Activated CD4-positive, alpha-beta T cell treated with anti-CD3 and anti-CD28 coated beads for 1 hour (primary cell): ENCODE results near the gene SIGLEC1.

Experiments
- DNase-seq: peaks from one replicate; pipeline ENCODE4 v3.0.0-alpha.2; 2020

Gene SIGLEC1

DNA sequence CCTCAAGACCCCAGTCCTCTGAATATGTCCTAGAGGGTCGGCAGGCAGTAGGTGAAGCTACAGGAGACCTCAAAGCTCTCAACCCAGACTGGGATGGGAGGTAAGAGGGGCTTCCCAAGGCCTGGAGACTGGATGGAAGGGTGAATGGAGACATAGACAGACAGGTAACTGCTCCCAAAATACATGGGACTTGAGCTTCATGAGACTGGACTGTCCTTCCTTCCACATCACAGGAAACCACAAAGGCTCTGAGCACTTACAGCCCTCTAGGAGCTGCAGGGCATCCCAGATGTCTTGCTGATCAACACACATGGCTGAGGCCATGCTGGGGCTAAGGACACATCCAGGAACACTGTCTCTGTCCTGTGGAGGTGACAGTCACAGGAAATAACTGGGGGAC lies 31.6 kb upstream of the SIGLEC1 start:
- DNase-seq, result no peak

DNA sequence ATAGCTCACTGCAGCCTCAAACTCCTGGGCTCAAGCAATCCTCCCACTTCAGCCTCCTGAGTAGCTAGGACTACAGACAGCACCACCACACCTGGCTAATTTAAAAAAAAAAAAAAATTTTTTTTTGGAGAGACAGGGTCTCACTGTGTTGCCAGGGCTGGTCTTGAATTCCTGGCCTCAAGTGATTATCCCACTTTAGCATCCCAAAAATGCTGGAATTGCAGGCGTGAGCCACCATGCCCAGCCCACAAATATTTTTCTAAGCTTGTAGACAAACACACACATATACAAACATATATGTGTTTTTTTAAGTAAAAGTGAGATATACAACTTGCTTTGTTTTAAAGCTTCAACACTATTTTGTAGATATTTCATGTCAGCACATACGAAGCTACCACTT lies 30.9 kb upstream of the SIGLEC1 start:
- no peak for DNase-seq

DNA sequence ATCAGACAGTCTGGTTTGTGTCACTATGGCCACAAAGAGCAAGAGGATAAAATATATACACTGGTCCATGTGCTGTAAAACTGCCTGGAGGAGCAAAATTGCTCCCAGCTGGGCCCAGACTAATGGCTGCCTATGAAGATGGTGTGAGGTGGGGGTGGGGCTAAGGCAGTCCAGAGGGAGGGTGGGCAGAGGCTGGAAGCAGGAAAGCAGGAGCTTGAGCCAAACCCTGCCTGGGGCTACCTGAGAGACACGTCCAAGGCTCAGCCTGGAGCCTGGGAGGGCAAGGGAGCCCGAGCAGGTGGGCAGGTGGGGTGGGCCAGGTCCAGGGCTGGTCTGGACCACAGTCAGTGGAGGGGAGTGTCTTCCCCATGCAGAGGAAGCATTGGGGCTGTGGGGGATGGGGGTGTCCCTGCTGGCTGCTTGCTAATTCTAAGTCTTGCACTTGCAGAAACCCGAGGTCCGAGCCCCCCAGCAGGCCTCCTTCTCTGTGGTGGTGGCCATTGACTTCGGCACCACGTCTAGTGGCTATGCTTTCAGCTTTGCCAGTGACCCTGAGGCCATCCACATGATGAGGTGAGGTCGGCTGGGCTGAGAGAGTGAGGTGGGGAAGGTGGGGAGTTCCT lies 29.5 kb upstream of the SIGLEC1 start:
- DNase-seq, result no peak

DNA sequence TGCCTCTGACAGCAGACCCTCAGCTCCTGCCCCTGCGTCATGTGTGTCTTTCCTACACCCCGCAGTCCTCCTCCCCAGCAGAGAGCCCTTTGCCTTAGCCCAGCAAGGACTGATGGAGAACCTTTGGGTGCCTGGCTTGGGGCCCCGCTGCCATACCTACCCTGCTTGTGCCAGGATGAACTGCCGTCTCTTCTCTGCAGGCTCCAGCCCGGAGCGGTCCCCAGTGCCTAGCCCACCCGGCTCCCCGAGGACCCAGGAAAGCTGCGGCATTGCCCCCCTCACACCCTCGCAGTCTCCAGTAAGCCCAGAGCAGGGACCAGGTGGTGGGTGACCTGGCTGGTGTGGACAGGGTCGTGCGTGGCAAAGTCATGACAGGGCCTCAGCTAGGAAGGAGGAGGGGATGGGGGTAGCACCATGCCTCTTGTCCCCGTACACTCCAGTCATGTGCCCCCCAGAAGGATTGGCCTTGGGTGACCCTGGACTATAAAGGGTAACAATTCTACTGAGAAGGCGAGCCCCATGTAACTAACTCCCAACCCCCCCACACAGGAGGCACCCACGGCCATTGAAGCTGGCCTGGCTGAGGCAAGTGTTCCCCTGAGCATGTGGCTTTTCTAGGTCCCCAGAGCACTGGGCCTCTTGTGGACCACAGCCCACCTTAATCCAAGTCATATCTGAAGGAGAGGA lies 28.4 kb upstream of the SIGLEC1 start:
- DNase-seq, result no peak

DNA sequence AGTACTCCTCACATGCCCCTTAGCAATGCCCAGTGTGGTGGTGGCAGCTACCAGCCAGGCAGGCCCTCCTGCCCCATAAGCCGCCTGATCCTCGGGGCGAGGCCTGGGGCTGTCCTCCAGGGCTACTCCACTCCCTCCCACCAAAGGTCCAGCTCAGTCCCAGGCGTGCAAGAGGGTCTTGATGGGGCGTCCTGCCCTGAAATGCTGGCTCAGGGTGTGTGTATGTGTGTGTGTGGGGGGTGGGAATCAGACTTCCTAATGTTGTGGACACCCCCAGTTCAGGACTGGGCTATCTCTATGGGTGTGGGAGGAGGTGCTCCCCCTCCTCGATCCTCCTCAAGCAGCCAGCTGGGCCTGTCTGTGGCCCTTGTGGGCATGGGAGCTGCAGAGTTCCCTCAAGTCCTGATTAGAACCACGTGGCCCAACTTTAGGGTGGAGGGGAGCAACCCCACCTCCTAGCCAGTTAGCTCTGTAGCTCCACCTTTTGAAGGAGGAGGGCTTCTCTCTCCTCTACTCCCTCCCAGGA lies 27.6 kb upstream of the SIGLEC1 start:
- no peak for DNase-seq

DNA sequence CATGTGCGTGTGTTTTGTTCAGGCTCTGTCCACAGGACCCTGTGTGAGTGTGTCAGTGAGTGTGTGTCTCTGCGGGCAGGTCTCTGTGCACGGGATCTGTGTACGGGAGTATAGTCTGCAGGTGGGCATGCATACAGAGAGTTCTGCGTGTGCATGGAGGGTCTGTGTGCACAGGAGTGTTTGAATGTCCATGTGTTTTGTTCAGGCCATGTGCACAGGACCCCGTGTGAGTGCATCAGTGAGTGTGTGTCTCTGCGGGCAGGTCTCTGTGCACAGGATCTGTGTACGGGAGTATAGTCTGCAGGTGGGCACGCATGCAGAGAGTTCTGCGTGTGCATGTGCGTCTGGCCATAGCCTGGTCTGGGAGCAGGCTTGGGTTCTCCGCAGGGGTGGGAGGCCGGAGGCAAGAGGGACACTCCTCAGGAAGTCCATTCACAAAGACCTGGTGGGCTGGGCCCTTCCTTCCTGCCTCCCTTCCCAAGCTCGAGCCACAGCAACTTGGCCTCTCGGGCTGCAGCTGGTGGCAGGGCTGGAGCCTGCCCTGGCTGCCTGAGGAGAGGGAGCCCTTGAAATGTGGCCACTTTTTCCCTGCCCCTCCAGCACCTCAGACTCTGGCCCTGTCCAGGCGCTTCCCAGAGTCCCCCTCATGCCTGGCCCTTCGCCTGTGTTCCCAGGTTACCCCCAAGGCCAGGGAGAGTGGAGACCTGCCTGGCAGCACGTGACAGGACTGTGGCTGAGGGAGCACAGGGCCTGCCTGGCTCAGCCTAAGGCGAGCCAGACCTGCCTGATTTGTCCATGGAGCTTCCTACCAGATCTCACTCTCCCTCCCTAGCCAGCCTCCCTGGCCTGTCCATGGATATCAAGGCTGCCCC lies 26.9 kb upstream of the SIGLEC1 start:
- no peak for DNase-seq

DNA sequence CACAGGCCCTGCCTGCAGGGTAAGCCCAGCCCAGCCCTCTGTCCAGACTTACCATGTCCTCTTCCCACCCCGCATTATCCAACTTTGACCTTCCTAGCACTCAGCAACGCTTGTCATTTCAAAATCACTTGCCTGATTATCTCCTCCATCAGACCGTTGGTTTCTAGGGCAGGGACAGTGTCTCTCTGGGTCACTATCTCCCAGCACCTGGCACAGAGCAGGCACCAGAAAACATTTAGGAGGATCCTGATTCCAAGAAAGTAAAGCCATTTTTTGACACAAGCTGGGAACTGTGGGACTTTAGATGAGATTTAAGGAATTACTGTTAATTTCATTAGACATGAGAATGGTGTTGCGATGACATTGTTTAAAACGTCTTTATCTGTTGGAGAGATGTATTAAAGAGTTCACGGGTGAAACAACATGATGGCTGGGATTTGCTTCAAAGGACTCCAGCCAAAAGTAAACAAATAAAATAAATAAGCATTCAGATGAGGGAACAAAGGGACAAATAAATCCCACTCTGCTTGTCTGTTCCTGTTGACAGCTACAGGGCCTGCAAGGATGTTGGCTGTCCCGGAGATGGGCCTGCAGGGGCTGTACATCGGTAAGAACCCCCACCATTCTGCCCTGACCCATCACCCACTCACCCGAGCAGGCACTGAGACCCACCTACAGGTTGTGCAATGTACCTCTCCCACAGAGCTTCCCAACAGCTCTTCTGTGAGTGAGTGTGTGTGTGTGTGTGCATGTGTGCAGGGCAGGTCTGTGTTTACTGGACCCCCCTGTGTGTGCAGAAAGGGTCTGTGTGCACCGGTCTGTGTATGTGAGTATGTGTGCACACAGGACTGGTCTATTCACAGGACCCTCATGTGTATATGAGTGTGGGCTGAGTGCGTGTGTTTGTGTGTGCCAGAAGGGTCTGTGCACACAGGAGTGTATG lies 26.0 kb upstream of the SIGLEC1 start:
- no peak for DNase-seq

DNA sequence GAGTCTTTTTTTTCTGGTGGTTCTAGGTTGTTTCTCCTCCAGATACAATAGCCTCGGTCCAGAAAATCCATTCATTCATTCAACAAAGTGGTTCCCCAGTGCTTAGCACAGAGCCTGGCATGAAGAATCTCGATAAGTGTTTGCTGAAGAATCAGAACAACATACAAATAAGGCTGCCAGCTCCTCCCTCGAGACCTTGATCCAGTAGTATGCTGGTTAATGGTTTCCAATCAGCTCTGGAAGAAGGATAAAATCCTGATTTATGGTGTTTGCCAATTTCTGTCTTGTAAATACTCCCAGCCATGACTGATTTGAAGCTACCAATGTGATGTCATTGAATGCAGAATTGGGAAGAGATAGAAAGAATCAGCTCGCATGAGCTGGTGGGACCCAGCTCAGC lies 23.4 kb upstream of the SIGLEC1 start:
- no peak for DNase-seq

DNA sequence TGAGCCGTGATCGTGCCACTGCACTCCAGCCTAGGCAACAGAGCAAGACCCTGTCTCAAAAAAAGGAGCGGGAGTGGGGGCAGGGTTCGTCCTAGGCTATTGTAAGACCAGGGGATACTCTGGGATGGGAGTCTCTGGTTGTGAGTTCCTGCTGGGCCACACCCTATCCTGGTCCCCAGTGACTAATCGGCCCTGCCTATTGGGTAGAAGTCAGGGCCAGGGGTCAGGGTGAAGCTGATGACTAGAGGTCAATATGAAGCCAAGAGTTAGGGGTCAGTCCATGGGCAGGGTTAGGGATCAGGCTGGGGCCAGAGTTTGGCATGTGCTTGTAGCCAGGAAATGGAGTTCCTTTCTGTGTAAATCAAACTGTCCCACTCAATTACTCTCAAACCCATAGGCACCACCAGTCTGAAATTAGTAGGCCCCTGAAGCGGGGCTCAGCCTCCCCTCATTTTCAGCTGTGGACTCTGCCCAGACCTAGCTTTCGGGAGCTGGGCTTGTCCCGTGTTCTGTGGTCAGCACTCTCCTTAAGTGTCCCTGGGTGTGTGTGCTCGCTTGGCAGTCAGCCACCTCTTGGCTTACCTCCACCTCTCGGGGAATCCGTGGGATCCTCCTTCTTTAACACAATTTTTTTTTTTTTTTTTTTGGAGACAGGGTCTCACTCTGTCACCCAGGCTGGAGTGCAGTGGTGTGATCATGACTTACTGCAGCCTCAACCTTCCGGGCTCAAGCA lies 21.9 kb upstream of the SIGLEC1 start:
- DNase-seq, result no peak

DNA sequence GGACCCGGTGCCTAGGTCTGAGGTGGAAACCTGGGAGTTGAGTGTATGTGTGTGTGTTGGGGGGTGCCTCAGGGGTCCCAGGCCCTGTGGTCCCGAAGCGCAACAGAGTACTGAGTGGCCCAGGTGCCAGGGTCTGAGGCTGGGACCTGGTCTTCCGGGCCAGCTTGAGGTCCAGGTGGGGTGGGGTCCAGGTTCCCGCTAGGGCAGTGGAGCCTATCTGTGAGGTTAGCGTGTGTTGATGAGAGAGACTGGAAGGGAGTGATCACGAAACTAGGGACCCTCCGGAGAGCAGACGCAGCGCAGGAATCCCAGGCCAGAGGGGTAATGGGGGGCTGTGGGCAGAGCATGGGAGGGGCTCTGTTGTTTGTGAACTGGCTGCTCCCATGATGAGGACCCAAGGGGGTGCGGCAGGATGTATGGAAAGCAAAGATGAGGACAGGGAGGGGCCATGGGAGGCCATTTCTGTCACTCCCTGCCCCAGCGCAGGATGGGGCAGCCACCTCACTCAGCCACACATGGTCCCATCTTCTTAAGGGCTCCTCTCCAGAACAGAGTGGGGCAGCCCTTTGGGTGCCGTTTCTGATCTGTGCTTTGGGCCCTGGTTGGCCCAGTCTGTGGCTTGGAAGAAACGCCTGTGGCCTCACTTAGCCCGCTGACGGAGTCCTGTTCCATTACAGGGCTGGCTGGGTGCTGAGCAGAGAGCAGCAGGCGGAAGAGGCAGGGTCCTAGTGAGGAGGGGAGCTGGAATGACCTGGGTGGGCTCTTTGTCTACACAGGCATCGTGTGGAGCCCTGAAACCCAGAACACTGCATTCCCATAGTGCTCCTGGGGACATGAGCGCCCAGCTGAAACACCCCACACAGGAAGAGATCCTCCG lies 21.0 kb upstream of the SIGLEC1 start:
- no peak for DNase-seq

DNA sequence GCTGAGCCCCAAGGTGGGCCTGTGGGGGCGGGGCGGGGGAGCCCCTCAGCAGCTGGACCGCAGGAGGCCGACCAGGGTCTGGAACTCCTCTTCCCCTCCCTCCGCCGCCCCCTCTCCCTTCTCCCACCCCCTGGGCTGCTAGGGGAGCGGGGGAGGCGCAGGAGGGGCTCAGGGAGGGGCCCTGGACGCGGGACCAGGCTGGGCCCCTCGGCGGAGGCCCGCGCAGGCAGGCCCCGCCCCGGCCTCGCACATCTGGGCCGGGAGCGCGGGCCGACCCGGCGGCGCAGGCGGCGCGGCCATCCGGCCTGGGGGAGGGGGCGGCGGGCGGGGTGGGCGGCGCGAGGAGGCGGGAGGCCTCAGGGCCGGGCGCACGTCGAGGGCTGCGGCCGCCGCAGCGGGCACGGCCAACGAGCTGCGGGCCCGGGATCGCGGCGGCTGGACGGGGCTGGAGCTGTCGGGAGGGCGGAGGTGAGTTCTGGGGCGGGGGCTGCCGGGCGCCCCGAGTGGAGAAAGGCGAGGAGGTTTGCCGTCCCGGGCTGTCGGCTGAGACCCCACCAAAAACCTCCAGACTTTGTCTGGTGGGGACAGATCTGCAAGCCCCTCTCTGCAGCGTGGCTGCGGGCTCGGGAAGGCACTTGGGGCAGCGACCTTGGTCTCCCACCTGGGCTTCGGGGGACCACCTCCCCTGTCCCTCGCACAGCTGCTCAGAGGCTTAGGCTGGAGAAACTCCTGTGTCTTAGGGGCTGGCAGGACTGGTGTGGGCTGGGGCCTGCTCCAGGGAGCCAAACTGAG lies 20.1 kb upstream of the SIGLEC1 start, which contains the start of gene HSPA12B:
Gene HSPA12B, plus strand, starts transcription at position 359 of the 792 bp plus-strand sequence. CDS start 5,990 bp downstream, outside the sequence.
- no peak for DNase-seq

DNA sequence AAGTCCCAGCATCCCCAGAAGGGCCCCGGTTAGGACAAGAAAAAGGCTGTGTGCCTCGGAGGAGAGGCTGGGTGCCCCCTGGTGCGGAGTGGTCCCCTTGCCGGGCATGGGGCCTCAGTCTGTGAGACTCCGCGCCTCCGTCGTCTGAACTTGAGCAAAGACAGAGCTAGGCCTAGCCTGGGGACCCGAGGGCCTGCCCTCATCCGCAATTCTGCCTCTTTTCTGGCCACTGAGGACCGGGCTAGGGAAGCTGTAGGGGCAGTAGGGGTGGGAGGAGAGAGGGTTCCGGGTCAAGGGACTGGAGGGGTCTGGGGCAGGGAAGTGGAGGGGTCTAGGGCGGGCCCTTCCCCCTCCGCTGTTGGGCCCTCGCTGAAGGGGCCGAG lies 19.5 kb upstream of the SIGLEC1 start:
- DNase-seq, result no peak

DNA sequence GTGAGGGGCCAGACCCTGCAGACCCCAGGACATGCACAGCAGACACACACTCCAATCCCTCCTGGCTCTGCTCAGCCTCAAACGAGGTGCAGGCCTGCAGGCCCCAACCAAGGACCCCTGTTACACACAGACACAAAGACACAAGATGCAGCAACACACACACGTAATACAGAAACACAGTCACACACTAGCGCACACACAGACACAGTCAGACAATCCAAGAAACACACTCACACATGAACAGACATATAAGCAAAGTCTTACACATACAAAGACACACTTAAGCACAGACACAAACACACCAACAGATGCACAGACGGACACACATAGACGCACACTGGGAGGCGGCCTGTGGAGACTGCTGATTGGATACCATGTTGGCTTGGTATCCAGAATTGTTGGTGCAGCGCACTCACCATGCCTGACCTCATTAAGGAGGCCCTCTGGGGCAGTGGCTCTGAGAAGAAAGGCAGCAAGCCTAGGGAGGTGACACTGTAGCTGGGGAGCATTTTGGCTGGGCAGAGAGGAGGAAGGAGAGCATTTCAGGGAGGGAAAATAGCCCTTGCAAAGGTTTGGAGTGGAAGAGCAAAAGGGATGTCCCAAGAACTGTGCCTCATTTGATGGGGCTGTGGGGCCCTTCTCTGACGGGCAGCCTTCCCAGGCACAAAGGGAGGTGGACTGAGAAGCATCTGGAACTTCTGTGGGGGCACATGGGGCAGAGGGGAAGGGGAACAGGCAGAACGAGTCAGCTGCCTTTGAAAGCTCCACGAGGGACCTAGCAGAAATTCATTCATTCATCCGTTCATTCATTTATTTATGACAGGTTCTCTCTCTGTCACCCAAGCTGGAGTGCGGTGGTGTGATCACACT lies 18.6 kb upstream of the SIGLEC1 start:
- no peak for DNase-seq

DNA sequence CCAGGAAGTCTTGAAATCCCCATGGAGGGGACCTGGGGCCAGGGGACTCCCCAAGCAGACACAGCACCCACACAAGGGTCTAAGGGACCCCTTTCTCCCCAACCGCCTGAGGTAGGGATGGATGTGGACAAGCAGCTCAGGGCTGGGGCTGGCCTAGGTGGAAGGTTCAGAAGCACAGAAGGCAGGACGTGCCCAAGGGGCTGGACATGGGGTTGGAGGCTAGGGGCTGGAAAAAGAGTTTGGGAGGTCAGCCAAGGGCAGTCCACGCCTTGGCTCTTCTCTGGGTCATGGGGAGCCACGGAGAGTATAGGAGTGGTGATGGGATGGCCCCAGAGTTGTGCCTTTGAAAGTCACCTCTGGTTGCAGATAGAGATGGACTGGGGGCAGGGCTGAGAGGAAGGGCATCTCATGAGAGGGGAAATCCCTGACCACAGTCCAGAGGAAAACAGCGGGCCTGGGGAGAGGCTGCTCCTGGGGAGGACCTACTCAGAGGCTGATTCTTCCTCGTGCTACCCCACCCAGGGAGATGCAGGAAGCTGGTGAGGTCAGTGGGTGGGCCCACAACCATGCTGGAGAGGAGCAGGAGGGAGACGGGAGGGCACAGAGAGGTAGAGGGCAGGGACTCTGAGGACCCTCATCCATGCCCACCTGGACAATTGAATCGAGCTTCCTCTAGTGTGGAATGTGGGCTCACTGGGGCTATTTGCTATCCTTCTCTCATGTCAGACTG lies 17.6 kb upstream of the SIGLEC1 start:
- DNase-seq, result no peak

DNA sequence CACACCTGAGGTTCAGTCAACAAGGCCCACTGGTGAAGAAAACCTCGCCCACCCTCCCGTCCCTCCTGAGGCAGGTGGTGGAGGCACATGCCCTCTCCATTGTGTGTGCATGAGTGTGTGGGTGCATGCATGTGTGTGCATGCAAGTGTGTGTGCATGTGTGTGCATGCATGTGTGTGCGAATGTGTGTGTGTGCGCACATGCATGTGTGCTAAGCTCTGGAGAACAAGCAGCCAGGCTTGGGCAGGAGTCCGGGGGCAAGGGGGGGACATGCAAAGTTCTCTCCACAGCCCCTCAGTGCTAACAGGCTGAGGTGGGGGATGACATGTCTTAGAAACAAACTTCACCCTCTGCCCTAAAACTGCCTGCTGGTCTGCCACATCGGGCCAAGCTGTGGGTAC lies 17.0 kb upstream of the SIGLEC1 start:
- DNase-seq, result no peak

DNA sequence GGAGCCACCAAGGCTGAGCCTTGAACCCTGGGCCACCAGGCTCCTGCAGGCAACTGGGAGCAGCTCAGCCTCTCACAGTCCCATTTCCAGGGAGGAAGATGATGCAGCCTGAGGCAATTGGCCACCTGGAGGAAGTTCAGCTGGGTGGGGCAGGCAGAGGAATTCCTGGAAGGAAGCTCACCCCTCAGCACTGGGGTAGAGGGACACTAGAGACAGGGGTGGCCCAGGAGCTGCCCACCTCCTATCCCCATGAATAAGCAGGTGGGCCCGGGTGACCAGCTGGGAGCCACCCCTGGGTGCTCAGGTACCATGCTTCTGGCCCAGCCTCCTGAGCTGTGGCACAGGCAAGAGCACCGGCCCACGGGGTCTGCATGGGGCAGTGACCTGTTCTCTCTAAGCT lies 16.5 kb upstream of the SIGLEC1 start:
- no peak for DNase-seq

DNA sequence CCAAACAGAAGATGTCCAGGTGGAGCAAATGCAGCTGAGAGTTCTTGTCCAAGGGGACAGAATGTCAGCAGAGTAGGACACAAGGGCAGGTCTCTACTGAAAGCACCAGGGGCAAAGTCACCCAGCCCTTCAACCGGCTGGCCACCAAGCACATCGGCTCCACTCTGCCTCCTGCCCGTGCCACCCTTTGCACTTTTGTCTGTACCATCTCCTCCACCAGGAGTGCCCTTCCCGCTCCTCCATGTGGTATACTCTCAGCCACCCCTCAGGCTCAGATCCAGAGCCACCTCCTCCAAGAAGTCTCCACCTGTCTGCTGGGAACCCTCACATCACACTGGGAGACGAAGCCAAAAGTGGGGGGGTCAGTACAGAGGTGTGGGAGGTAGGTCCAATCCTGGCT lies 16.0 kb upstream of the SIGLEC1 start:
- DNase-seq, result no peak

DNA sequence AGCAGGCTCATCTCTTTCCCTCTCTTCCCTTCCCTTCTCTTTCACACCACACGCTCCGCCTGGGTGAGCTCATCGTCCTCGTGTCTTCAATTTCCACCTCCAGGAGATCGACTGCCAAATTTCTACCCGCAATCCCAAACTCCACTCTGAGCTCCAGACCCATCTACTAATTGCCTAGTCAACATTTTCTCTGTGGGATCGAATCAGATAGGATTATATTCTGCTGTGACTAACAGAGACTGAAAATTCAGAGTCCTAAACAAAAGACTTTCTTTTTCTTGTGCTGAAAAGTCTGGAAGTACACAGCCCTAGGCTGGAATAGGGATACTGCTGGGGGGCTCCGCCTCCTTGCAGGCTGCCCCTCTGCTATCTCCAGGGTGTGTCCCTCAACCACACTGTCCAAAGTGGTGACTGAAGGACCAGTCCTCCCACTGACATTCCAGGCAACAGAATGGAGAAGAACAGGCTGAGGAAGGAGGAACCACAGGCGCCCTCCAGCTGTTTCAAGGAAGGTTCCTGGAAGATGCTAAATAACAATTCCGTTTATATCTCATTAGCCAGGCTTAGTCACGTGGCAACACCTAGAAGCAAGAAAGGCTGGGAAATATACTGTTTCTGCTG lies 15.1 kb upstream of the SIGLEC1 start:
- DNase-seq, result no peak
